ENCODE measurements around the gene MBNL2.

The MBNL2 gene

DNA sequence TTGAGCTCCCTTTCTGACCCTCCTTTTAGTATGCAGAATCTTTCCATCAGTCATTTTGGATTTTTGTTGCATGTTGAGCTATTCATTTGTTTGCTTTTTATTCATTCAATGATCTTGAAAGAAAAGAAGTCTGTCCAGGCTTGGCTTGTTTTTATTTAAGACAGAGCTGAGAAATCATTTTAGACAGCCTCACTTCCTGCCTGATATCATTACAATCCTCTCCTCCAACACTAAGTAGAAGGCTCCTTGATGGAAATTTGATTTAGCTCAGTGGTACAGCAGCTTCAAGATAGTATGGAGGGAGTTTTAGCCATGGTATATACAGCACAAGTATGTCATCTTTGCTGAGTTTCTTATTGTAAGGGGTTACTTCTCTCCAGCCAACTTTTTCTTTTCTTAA, 28.4 kb downstream of the MBNL2 start:
- H3K4me3 ChIP-seq (ENCODE audit: low read depth, low read length): no peak overlapping the region
- no peaks in the 10 kb centered on the region for H3K36me3 ChIP-seq
- H3K9me3 ChIP-seq (ENCODE audit: severe bottlenecking): no peaks in the 10 kb centered on the region
- H3K27me3 ChIP-seq (ENCODE audit: insufficient read depth, low read depth, severe bottlenecking): no peaks in the 10 kb centered on the region
- no peak for DNase-seq
- no peak overlapping the region for H3K27ac ChIP-seq
- TF ChIP-seq, protein P1, sequence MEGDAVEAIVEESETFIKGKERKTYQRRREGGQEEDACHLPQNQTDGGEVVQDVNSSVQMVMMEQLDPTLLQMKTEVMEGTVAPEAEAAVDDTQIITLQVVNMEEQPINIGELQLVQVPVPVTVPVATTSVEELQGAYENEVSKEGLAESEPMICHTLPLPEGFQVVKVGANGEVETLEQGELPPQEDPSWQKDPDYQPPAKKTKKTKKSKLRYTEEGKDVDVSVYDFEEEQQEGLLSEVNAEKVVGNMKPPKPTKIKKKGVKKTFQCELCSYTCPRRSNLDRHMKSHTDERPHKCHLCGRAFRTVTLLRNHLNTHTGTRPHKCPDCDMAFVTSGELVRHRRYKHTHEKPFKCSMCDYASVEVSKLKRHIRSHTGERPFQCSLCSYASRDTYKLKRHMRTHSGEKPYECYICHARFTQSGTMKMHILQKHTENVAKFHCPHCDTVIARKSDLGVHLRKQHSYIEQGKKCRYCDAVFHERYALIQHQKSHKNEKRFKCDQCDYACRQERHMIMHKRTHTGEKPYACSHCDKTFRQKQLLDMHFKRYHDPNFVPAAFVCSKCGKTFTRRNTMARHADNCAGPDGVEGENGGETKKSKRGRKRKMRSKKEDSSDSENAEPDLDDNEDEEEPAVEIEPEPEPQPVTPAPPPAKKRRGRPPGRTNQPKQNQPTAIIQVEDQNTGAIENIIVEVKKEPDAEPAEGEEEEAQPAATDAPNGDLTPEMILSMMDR (IDR thresholded peaks at IDR 0.05; ENCODE audit: low read depth, low read length): no peak

DNA sequence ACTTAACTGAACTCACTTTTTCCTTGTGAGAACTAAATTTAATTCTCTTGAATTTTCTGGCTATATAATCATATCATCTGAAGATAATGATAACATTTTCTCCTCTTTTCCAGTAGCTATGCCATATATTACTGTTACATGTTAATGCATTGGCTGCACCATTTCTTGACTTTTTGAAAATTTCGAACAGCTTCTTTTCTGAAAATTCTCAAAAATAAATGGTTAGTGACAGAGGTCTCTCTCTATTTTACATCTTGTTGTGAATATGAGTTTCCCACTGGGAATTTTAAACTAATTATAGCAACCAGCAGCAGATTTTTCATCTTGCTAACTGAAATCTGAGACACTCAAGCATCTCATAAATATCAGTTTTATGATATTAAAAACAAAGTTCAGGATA, 30.6 kb downstream of the MBNL2 start:
- TF ChIP-seq, protein P1 (IDR thresholded peaks at IDR 0.05; ENCODE audit: low read depth, low read length): no peak

DNA sequence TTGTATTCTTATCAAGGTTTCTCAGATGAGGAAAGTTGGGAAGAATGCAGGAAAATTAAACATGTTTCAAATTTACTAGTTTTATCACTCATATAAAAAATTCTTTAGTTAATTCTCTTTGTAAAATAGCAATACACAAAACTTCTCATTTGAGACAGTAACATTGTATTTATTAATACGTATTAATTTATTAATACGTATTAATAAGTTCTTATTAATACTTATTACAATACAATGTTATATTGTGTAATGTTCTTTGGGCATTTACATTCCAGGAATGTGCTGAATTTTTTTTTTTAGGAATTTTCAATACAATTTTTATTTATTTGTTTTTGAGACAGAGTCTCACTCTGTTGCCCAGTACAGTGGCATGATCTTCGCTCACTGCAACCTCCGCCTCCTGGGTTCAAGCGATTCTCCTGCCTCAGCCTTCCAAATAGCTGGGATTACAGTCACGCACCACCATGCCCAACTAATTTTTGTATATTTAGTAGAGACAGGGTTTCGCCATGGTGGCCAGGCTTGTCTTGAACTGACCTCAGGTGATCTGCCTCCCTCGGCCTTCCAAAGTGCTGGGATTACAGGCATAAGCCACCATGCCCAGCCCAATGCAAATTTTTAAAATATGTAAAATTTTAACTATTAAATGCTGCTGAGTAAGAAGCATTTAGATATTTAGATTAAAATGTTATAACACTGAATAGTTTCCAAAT, 31.6 kb downstream of the MBNL2 start:
- TF ChIP-seq, protein P1 (IDR thresholded peaks at IDR 0.05; ENCODE audit: low read depth, low read length): no peak
- Histone ChIP-seq H3K9me3 (ENCODE audit: severe bottlenecking) (no peaks in the 10 kb centered on the region), H3K27me3 (ENCODE audit: insufficient read depth, low read depth, severe bottlenecking) (no peaks in the 10 kb centered on the region), H3K36me3 (no peaks in the 10 kb centered on the region), H3K4me3 (ENCODE audit: low read depth, low read length) (no peak overlapping the region), H3K27ac (no peak overlapping the region)
- DNase-seq: no peak

More for the DNA sequence above, 30.6 kb downstream of the MBNL2 start:
- no peaks in the 10 kb centered on the region for H3K27me3 ChIP-seq (ENCODE audit: insufficient read depth, low read depth, severe bottlenecking)
- H3K36me3 ChIP-seq: no peaks in the 10 kb centered on the region
- DNase-seq: no peak
- H3K27ac ChIP-seq: no peak overlapping the region
- H3K9me3 ChIP-seq (ENCODE audit: severe bottlenecking): no peaks in the 10 kb centered on the region
- no peak overlapping the region for H3K4me3 ChIP-seq (ENCODE audit: low read depth, low read length)

DNA sequence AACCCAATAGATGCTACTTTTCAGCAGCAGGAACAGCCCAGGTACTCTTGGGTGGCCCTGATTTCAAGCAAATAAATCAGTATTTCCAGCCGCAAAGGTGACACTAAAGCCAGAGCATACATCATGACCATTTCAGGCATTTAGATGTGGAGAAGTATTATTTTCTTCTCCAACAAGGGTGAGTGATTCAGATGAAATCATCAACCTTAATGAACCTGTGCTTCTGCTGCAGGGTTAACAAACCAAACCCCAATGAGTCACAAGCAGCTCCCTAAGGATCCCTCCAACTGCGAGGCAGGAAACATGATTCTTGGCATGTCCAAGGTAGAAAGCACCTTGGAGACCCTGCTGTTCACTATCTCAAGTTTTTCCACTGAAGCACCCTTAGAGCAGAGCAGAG, 32.7 kb downstream of the MBNL2 start:
- no peak overlapping the region for H3K4me3 ChIP-seq (ENCODE audit: low read depth, low read length)
- TF ChIP-seq, protein P1 (IDR thresholded peaks at IDR 0.05; ENCODE audit: low read depth, low read length): no peak
- no peaks in the 10 kb centered on the region for H3K9me3 ChIP-seq (ENCODE audit: severe bottlenecking)
- no peak for DNase-seq
- no peaks in the 10 kb centered on the region for H3K36me3 ChIP-seq
- H3K27me3 ChIP-seq (ENCODE audit: insufficient read depth, low read depth, severe bottlenecking): no peaks in the 10 kb centered on the region
- H3K27ac ChIP-seq: no peak overlapping the region

DNA sequence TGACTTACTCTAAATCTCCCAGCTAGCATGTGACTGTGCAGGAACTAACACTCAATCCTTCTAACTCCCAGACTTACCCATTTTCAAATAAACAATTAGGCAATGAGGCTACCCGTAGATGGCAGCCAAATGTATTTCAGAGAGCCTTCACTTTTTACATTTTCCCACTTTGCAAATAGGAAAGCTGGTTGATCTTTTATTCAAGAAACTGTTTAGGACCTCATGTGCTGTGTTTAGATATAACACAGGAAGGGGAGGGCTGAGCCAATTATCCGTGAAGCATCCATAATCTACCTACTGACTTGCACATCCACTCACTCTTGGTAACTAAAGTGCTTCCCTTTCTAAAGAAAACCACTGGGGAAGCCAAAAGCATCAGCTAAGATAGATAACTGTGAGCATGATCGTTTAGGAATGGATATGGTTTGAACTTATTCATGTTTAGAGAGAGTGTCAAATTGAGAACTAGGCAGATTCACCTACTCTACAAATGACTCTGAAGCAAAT, 33.4 kb downstream of the MBNL2 start:
- no peaks in the 10 kb centered on the region for H3K36me3 ChIP-seq
- no peak for DNase-seq

More for the DNA sequence above, 33.4 kb downstream of the MBNL2 start:
- H3K27me3 ChIP-seq (ENCODE audit: insufficient read depth, low read depth, severe bottlenecking): no peaks in the 10 kb centered on the region
- H3K4me3 ChIP-seq (ENCODE audit: low read depth, low read length): no peak overlapping the region
- TF ChIP-seq, protein P1 (IDR thresholded peaks at IDR 0.05; ENCODE audit: low read depth, low read length): no peak
- no peaks in the 10 kb centered on the region for H3K9me3 ChIP-seq (ENCODE audit: severe bottlenecking)
- no peak overlapping the region for H3K27ac ChIP-seq

Data from WERI-Rb-1 (cell line).